Neural progenitor cell (in vitro differentiated cells): ENCODE results near the gene MN1.

Experiments
- CTCF ChIP-seq: fragments of 200-600 bp; sonication (generic); IDR thresholded peaks from 2 replicates; pipeline ENCODE4 v1.5.1; 2017; ENCODE audit warnings: antibody characterized with exemption, mild to moderate bottlenecking
- EZH2phosphoT487 ChIP-seq: fragments of 200-600 bp; sonication (generic); IDR thresholded peaks from 2 replicates; pipeline ENCODE4 v1.6.1; 2017; ENCODE audit warnings: antibody characterized with exemption

DNA sequence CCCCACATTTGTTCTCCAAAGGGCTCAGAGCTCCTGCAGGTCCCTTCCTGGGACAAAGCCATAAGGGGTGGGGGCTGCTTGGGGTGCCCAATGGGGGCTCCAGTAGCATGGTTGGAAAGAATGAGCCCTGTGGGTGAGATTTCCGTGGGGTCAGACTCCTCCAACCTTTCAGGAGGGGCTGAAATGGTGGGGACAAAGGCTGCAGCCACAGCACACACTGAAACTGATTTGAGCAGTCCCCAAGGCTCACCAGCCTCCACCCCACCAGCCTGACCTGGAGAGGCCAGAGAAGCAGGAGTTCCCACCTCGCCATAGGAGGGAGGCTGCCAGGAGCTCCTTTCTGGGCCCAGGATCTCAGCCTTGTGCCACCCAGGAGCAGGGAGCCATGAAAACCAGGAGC, 69.2 kb downstream of the MN1 start:
- TF ChIP-seq CTCF (no peak), EZH2phosphoT487 (no peak)
